ENCODE data around the gene BBS12.
A peak's percentile ranks its signal among the peaks of the same experiment; 100 is the strongest.
"Not testable (repeated sequence)": the region's sequence is repeated elsewhere in the genome, so short reads cannot be mapped to it uniquely, and the experiment has no call there.

BBS12 gene

DNA sequence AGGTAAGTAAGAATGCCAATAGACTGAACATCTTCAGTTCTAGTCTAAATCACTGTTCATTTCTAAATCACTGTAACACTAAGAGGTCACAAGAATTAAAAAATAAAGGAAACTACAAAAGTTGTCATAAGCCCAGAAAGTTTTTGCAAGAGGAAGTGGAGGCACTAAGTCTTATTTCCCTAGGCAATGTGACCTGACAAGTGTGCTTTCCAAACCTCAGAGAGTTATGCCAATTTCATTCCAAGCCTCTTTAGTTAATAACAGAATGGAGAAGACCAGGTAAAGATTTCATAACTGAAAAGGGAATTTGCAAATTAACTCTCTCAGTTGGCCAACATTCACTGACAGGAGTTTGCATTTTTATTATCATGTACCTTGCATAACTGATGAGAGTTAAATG, 40.5 kb downstream of the BBS12 start:
- Histone ChIP-seq H3K9ac (ENCODE audit: low read length) (no peak overlapping the region), H3K4me1 (ENCODE audit: control insufficient read depth, insufficient read depth, low read length) (no peaks in the 10 kb centered on the region), H3K4me3 (ENCODE audit: low read length) (no peak overlapping the region), H3K27me3 (ENCODE audit: control insufficient read depth, insufficient read depth, low read length) (no peaks in the 10 kb centered on the region), H3K9me3 (ENCODE audit: control insufficient read depth, low read length) (no peaks in the 10 kb centered on the region), H3K36me3 (ENCODE audit: control insufficient read depth, insufficient read depth, low read length) (no peaks in the 10 kb centered on the region)

DNA sequence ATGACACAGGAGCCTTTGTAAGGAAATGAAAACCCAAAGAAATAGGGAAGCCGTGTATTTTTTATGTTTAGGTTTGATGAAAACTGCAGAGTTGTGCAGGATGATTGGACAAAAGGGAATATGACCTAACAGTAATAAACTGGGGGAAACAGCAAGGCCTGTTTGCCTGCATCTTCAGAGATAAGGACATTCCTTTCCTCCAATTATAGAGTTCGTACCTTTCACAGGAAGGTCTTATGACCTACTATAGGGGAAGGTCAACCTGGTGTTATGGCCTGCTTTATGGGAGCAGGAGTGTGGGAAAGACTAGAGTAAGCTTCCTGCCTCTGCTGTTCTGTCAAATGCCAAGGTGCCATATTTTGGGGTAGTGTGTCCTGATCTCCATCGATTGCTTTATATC, 42.5 kb downstream of the BBS12 start:
- H3K27me3 ChIP-seq (ENCODE audit: control insufficient read depth, insufficient read depth, low read length): no peaks in the 10 kb centered on the region
- H3K4me3 ChIP-seq (ENCODE audit: low read length): no peak overlapping the region
- H3K9ac ChIP-seq (ENCODE audit: low read length): no peak overlapping the region
- no peaks in the 10 kb centered on the region for H3K36me3 ChIP-seq (ENCODE audit: control insufficient read depth, insufficient read depth, low read length)
- no peaks in the 10 kb centered on the region for H3K9me3 ChIP-seq (ENCODE audit: control insufficient read depth, low read length)
- no peaks in the 10 kb centered on the region for H3K4me1 ChIP-seq (ENCODE audit: control insufficient read depth, insufficient read depth, low read length)

DNA sequence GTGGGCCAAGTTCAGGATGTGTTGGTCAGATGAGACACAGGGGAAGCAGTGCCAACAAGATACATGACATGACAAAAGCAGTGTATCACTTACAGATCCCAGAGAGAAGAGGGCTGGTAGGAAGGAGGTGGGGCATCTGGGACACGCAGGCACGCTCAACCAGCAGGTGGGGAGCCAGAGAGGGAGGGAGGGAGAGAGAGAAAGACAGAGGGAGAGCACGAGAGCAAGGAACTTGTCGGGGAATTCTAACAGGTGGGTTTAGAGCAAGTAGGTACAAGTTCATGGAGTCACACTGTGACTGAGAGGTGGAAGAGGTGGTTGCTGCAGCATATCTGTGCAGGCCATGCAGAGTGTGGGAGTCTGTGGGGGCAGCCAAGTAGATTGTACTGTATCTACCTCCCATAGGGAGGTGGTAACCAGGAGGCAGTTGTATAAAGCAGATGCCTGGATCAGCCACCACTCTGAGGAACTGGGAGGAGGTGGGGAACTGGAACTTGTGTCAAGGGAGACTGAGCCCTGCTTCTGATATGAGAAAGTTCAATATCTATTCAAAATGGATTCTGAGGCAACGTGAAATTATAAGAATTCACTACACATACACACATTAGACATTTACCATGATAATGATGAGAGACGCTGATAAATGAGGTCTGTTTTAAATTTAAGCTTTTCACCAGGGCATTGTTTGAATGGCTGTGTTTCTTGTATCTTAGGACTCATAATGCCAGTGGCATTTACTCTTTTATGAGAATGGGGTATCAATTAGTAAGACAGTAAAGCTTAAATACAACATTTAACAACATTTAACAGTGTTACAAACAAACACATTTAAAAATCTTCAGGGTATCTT, 43.7 kb downstream of the BBS12 start:
- no peaks in the 10 kb centered on the region for H3K36me3 ChIP-seq (ENCODE audit: control insufficient read depth, insufficient read depth, low read length)
- no peak overlapping the region for H3K4me3 ChIP-seq (ENCODE audit: low read length)
- no peaks in the 10 kb centered on the region for H3K4me1 ChIP-seq (ENCODE audit: control insufficient read depth, insufficient read depth, low read length)
- no peak overlapping the region for H3K9ac ChIP-seq (ENCODE audit: low read length)
- H3K9me3 ChIP-seq (ENCODE audit: control insufficient read depth, low read length): no peaks in the 10 kb centered on the region
- no peaks in the 10 kb centered on the region for H3K27me3 ChIP-seq (ENCODE audit: control insufficient read depth, insufficient read depth, low read length)

DNA sequence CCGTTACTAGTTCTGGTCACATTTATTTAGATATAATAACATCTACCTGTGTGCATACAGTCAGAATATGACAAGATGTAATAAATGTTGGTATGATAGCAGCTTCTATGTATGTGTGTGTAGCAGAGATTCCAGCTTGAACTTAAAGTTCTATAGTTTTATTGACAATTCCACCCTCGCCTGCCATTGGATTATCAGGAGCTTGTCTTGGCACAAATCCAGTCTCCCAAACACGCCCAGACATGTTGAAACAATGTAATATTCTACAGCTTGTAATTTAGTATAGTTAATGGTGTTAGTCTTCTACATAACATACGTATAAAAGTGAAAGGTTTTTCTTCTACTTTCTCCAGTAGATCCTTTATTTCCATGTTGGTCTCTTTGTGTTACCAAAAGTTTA, 44.4 kb downstream of the BBS12 start:
- Histone ChIP-seq H3K4me1 (ENCODE audit: control insufficient read depth, insufficient read depth, low read length) (no peaks in the 10 kb centered on the region), H3K9ac (ENCODE audit: low read length) (no peak overlapping the region), H3K9me3 (ENCODE audit: control insufficient read depth, low read length) (no peaks in the 10 kb centered on the region), H3K36me3 (ENCODE audit: control insufficient read depth, insufficient read depth, low read length) (no peaks in the 10 kb centered on the region), H3K4me3 (ENCODE audit: low read length) (no peak overlapping the region), H3K27me3 (ENCODE audit: control insufficient read depth, insufficient read depth, low read length) (no peaks in the 10 kb centered on the region)

DNA sequence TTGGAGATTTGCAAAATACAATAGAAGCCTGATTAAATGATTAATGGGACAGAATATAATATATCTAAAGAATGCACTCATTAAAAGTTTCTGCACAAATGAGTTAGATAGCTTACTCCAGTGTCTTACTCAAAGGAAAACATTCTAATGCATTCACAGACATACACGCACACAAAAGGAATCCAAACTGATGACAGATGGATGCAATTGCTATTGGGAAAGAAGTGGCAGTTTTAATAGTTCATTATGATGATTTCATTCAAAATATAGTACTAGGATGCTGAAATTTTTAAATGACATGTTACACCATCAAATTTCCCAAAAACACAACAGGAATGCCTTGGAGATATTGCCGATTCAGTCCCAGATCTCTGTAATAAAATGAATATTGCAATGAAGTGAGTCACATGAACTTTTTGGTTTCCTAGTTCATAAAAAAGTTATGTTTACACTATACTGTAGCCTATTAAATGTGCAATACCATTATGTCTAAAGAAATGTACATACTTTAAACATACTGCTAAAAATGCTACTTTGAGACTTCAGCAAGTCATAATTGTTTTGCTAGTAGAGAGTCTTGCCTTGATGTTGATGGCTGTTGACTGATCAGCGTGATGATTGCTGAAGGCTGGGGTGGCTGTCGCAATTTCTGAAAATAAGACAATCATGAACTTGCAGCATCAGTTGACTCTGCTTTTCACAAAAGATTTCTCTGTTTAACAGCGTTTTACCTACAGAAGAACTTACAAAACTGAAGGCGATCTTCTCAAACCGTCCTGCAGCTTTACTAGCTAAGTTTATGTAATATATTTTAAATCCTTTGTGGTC, 45.6 kb downstream of the BBS12 start:
- H3K27me3 ChIP-seq (ENCODE audit: control insufficient read depth, insufficient read depth, low read length): no peaks in the 10 kb centered on the region
- no peak overlapping the region for H3K9ac ChIP-seq (ENCODE audit: low read length)
- H3K4me3 ChIP-seq (ENCODE audit: low read length): no peak overlapping the region
- no peaks in the 10 kb centered on the region for H3K9me3 ChIP-seq (ENCODE audit: control insufficient read depth, low read length)
- no peaks in the 10 kb centered on the region for H3K36me3 ChIP-seq (ENCODE audit: control insufficient read depth, insufficient read depth, low read length)
- no peaks in the 10 kb centered on the region for H3K4me1 ChIP-seq (ENCODE audit: control insufficient read depth, insufficient read depth, low read length)

DNA sequence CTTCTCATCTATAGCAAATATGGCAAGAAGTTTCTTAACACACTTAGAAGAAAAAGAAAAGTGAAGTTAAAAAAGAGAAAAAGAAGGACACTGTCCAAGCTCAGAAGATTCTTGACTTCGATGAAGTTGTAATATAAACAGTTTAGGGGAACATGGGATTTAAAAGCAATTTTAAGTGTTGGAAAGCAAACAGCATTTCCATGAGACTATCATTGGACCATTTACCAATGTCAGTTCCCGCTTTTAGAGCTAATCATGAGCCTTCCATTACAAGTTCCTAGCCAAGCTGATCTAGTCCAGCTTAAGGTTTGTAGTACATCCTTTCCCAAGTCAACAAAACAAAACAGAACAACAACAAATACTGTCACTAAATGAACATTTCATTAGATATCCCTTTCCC, 49.0 kb downstream of the BBS12 start:
- Histone ChIP-seq H3K4me1 (ENCODE audit: control insufficient read depth, insufficient read depth, low read length) (peaks cover 20% of the 10 kb centered on the region), H3K27me3 (ENCODE audit: control insufficient read depth, insufficient read depth, low read length) (no peaks in the 10 kb centered on the region), H3K9ac (ENCODE audit: low read length) (no peak overlapping the region), H3K4me3 (ENCODE audit: low read length) (no peak overlapping the region), H3K36me3 (ENCODE audit: control insufficient read depth, insufficient read depth, low read length) (no peaks in the 10 kb centered on the region), H3K9me3 (ENCODE audit: control insufficient read depth, low read length) (no peaks in the 10 kb centered on the region)

DNA sequence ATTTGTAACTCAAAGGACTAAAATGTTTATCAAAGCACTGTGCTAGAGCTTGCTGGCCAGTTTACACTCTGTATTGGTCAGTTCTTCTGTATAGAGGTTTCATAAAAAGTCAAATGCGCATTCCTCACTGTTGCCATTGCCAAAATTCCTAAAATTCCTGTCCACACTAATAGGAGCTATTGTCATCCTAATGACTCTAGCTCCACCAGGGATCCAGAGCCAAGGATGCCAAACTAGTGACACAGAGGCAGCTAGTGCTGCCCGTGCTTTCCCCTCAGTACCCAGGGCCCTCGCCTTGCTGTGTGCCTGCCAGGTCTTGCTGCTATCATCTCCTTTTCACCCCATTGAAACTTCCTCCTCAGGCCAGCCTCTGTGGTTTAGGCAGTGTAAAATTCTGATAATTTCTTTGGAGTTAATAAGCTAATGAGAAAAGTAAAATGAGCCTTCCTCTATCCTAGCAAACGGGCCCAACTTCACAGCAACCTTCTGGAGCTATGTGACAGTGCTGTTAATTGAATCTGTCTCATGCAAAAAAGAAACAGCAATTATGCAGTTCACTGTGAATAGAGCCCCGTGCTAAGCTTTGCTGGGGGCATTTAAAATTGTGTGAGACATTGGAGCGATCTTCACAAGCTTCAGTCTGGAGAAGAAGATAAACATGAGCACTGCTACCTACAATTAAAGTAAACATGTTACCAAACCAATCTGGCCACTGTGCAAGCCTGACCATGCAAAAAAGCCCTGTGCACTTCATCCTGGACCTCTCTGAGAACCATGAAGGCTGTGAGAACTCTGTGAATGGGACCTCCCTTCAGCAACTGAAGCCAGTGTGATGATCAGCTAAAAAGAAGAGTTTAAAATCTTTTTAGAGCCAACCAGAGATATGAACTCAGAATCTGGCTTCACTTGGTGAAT, 51.1 kb downstream of the BBS12 start:
- peaks cover 20% of the 10 kb centered on the region for H3K4me1 ChIP-seq (ENCODE audit: control insufficient read depth, insufficient read depth, low read length)
- H3K4me3 ChIP-seq (ENCODE audit: low read length): no peak overlapping the region
- no peaks in the 10 kb centered on the region for H3K27me3 ChIP-seq (ENCODE audit: control insufficient read depth, insufficient read depth, low read length)
- H3K9ac ChIP-seq (ENCODE audit: low read length): peak overlapping the region; percentile 20
- H3K9me3 ChIP-seq (ENCODE audit: control insufficient read depth, low read length): no peaks in the 10 kb centered on the region
- no peaks in the 10 kb centered on the region for H3K36me3 ChIP-seq (ENCODE audit: control insufficient read depth, insufficient read depth, low read length)

DNA sequence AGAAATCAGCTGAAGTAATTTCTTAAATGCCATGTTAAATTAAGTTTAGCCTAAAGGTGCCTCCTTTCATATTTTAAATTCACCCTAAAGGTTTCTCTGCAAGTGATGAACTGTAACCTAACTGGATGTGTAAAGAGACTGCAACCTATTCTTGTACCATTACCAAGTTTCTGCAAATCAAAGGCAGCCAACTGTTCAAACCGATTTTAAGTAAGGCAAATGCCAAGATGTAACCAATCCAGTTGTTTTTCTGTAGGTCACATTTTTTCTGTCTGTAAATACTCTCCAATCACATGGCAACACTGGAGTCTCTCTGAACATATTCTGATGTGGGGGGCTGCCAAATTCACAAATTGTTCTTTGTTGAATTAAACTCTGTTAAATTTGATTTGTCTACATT, 51.8 kb downstream of the BBS12 start:
- H3K9me3 ChIP-seq (ENCODE audit: control insufficient read depth, low read length): no peaks in the 10 kb centered on the region
- no peaks in the 10 kb centered on the region for H3K36me3 ChIP-seq (ENCODE audit: control insufficient read depth, insufficient read depth, low read length)
- H3K9ac ChIP-seq (ENCODE audit: low read length): no peak overlapping the region
- peaks cover 20% of the 10 kb centered on the region for H3K4me1 ChIP-seq (ENCODE audit: control insufficient read depth, insufficient read depth, low read length)
- H3K4me3 ChIP-seq (ENCODE audit: low read length): no peak overlapping the region
- H3K27me3 ChIP-seq (ENCODE audit: control insufficient read depth, insufficient read depth, low read length): no peaks in the 10 kb centered on the region

DNA sequence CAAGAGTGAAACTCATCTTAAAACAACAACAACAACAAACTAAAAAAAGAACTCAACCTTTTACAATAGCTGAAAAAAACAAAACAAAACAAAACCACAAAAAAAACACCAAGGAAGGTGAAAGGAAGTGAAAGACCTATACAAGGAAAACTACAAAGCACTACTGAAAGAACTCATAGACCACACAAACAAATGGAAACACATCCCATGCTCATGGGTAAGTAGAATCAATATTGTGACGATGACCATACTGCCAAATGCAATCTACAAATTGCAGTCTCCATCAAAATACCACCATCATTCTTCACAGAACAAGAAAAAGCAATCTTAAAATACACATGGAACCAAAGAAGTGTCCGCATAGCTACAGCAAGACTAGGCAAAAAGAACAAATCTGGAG, 52.6 kb downstream of the BBS12 start:
- H3K4me3 ChIP-seq (ENCODE audit: low read length): no peak overlapping the region
- peaks cover 20% of the 10 kb centered on the region for H3K4me1 ChIP-seq (ENCODE audit: control insufficient read depth, insufficient read depth, low read length)
- H3K9ac ChIP-seq (ENCODE audit: low read length): no peak overlapping the region
- no peaks in the 10 kb centered on the region for H3K27me3 ChIP-seq (ENCODE audit: control insufficient read depth, insufficient read depth, low read length)
- H3K36me3 ChIP-seq (ENCODE audit: control insufficient read depth, insufficient read depth, low read length): no peaks in the 10 kb centered on the region
- H3K9me3 ChIP-seq (ENCODE audit: control insufficient read depth, low read length): no peaks in the 10 kb centered on the region

DNA sequence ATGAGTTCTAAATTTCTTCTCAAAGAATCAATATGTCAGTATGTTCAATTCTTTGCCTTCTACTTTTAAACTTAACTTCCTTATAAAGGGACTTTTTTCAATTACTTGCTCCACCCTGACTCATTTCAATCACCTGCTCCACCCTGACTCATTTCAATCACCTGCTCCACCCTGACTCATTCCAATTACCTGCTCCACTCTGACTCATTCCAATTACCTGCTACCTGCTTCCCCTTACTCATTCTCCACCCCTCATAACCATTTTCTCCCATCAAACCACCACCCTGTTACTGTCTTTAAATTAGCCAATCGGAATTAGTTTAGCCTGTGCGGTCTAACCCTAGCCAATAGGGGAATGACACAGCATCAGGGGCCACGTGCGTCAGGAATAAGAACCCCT, 53.8 kb downstream of the BBS12 start:
- H3K27me3 ChIP-seq (ENCODE audit: control insufficient read depth, insufficient read depth, low read length); H3K36me3 ChIP-seq (ENCODE audit: control insufficient read depth, insufficient read depth, low read length); H3K9me3 ChIP-seq (ENCODE audit: control insufficient read depth, low read length); H3K4me3 ChIP-seq (ENCODE audit: low read length); H3K9ac ChIP-seq (ENCODE audit: low read length): not testable (repeated sequence)
- H3K4me1 ChIP-seq (ENCODE audit: control insufficient read depth, insufficient read depth, low read length): peaks cover 20% of the 10 kb centered on the region

DNA sequence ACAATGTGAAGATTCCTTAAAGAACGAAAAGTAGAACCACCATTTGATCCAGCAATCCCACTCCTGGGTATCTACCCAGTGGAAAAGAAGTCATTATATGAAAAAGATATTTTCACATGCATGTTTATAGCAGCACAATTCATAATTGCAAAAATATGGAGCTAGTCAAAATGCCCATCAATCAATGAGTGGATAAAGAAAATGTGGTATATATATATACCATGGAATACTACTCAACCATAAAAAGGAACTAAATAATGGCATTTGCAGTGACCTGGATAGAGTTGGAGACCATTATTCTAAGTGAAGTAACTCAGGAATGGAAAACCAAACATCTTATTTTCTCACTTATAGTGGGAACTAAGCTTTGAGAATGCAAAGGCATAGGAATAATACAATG, 54.4 kb downstream of the BBS12 start:
- not testable (repeated sequence) for H3K27me3 ChIP-seq (ENCODE audit: control insufficient read depth, insufficient read depth, low read length); H3K9me3 ChIP-seq (ENCODE audit: control insufficient read depth, low read length); H3K4me3 ChIP-seq (ENCODE audit: low read length); H3K9ac ChIP-seq (ENCODE audit: low read length); H3K36me3 ChIP-seq (ENCODE audit: control insufficient read depth, insufficient read depth, low read length)
- peaks cover 20% of the 10 kb centered on the region for H3K4me1 ChIP-seq (ENCODE audit: control insufficient read depth, insufficient read depth, low read length)

DNA sequence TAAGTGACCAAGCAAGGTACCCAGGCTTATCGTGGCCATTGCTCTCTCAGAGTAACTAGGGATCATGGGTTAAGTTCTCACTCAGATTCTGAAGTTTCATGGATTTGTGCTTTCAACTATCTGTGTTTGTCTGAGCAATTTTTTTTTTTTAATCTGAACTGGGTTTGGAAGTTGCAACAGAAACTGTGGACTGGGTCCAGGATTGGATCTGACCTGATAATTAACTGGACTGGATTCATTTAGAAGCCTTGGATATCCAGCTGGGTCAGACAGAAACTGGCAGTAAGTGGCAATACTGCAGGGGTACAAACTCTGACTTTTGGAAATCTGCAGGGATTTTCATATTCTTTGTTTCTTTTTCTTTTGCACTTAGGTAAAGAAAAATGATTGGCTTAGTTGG, 55.4 kb downstream of the BBS12 start:
- H3K36me3 ChIP-seq (ENCODE audit: control insufficient read depth, insufficient read depth, low read length): no peaks in the 10 kb centered on the region
- H3K4me1 ChIP-seq (ENCODE audit: control insufficient read depth, insufficient read depth, low read length): peaks cover 20% of the 10 kb centered on the region
- H3K4me3 ChIP-seq (ENCODE audit: low read length): no peak overlapping the region
- no peaks in the 10 kb centered on the region for H3K9me3 ChIP-seq (ENCODE audit: control insufficient read depth, low read length)
- H3K9ac ChIP-seq (ENCODE audit: low read length): no peak overlapping the region
- no peaks in the 10 kb centered on the region for H3K27me3 ChIP-seq (ENCODE audit: control insufficient read depth, insufficient read depth, low read length)

Measured in mucosa of stomach (tissue), 1 donor.